Measurements from ENCODE around the gene ECT2.

ECT2 gene

DNA sequence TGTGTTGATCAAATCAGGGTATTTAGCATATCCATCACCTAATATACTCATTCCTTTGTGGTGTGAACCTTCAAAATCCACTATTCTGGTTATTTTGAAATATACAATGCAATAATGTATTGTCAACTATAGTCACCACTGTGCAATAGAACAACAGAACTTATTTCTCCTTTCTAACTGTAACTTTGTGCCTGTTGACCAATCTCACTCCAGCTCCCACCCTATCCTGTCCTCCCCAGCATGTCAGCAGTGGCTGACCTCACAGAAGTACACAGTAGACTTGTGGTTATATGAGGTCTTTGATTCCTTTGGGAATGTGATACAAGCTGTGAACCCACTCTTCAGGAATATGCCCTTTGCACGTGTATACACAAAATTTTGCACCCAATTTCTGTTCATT, 64.2 kb downstream of the ECT2 start:
- Histone ChIP-seq H3K79me2 (ENCODE audit: control insufficient read depth, insufficient read depth, low read length, poor library complexity) (no peaks in the 10 kb centered on the region), H3K79me1 (ENCODE audit: low read length) (no peaks in the 10 kb centered on the region), H3K4me2 (ENCODE audit: low read length) (no peak overlapping the region), H3K36me3 (ENCODE audit: control insufficient read depth in 1 of 2, insufficient read depth in 2 of 2, low read length in 2 of 2) (peaks cover 2 to 7% of the 10 kb centered on the region in 2 experiments), H3K27ac (ENCODE audit: low read depth, low read length) (no peak overlapping the region), H3K18ac (ENCODE audit: low read length) (no peak overlapping the region), H3K4ac (ENCODE audit: low read depth, low read length) (no peak overlapping the region), H3K14ac (ENCODE audit: low read length) (no peak overlapping the region), H4K91ac (ENCODE audit: low read depth, low read length) (no peak overlapping the region), H3K9me3 (ENCODE audit: insufficient read depth, low read depth, low read length) (no peaks in the 10 kb centered on the region), H3K9ac (ENCODE audit: low read length) (no peak overlapping the region), H4K8ac (ENCODE audit: low read depth, low read length) (no peak overlapping the region), H3K4me3 (ENCODE audit: low read depth, low read length) (no peak overlapping the region), H3K4me1 (ENCODE audit: control insufficient read depth in 1 of 2, insufficient read depth in 2 of 2, low read length in 2 of 2) (no peaks in the 10 kb centered on the region), H2BK5ac (ENCODE audit: low read depth, low read length, poor library complexity) (no peak overlapping the region), H2AFZ (ENCODE audit: insufficient read depth, low read length, poor library complexity) (no peak overlapping the region), H2BK120ac (ENCODE audit: insufficient read depth, low read length, poor library complexity) (no peak overlapping the region), H3K23ac (ENCODE audit: low read length) (no peak overlapping the region), H2BK12ac (ENCODE audit: low read length) (no peak overlapping the region), H3K27me3 (ENCODE audit: insufficient read depth, low read length) (no peaks in the 10 kb centered on the region), H4K12ac (ENCODE audit: low read depth, low read length) (peak overlapping the region; percentile 43), H2AK5ac (ENCODE audit: low read length) (no peak overlapping the region)
- no peak for DNase-seq
- WGBS (ENCODE audit: extremely low coverage, insufficient coverage, insufficient read length): no CpG with 5 or more reads among the region's 1 CpG

DNA sequence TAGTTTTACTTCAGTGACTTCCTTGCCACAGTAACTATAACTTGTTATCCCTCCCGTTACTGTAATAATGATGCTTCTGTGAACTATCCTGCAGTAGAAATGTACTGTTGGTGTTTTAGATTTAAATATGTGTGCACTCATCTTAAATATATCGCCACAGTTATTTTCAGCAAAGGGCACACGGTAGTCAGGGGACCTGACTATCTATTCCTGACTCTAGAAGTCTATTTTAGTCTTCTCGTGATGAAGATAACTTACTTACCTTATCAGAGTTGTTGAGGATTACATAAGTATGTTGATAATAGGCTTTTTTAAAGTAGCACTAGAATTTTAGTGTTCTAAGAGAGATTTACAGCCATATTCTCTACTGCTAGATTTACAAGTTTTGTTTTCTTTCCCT, 65.3 kb downstream of the ECT2 start:
- no peak overlapping the region for H3K4me3 ChIP-seq (ENCODE audit: low read depth, low read length)

DNA sequence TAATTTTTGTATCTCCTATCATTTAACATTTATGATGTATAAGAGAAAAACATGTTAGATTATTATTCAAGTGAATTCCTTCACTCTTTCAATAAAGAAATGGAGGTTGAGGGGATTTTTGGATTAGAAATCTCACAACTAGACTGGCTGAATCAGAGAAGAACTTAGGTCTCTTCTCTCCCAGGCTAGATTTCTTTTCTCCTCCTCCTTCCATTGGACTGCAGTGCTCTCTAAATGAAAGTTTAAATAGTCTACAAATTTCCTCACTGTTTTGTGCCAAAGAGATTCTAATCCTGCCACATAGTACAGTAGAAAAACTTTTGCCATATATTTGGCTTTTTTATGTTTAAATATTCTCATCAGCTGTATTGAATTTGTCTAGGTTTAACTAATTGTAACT, 65.8 kb downstream of the ECT2 start:
- no peak overlapping the region for H3K4me3 ChIP-seq (ENCODE audit: low read depth, low read length)
- H4K8ac ChIP-seq (ENCODE audit: low read depth, low read length): no peak overlapping the region
- H4K91ac ChIP-seq (ENCODE audit: low read depth, low read length): no peak overlapping the region
- no peak overlapping the region for H3K27ac ChIP-seq (ENCODE audit: low read depth, low read length)
- H3K36me3 ChIP-seq (ENCODE audit: control insufficient read depth in 1 of 2, insufficient read depth in 2 of 2, low read length in 2 of 2): peaks cover 2 to 7% of the 10 kb centered on the region in 2 experiments
- H2AK5ac ChIP-seq (ENCODE audit: low read length): no peak overlapping the region
- H3K9ac ChIP-seq (ENCODE audit: low read length): no peak overlapping the region
- H3K79me1 ChIP-seq (ENCODE audit: low read length): no peaks in the 10 kb centered on the region
- H2BK12ac ChIP-seq (ENCODE audit: low read length): no peak overlapping the region
- no peak overlapping the region for H3K4me2 ChIP-seq (ENCODE audit: low read length)
- H3K9me3 ChIP-seq (ENCODE audit: insufficient read depth, low read depth, low read length): no peaks in the 10 kb centered on the region
- H2BK120ac ChIP-seq (ENCODE audit: insufficient read depth, low read length, poor library complexity): no peak overlapping the region
- no peak overlapping the region for H2AFZ ChIP-seq (ENCODE audit: insufficient read depth, low read length, poor library complexity)
- H4K12ac ChIP-seq (ENCODE audit: low read depth, low read length): no peak overlapping the region
- H3K14ac ChIP-seq (ENCODE audit: low read length): no peak overlapping the region
- no peaks in the 10 kb centered on the region for H3K27me3 ChIP-seq (ENCODE audit: insufficient read depth, low read length)
- H3K79me2 ChIP-seq (ENCODE audit: control insufficient read depth, insufficient read depth, low read length, poor library complexity): no peaks in the 10 kb centered on the region
- H3K23ac ChIP-seq (ENCODE audit: low read length): no peak overlapping the region
- no peak for DNase-seq
- no peaks in the 10 kb centered on the region for H3K4me1 ChIP-seq (ENCODE audit: control insufficient read depth in 1 of 2, insufficient read depth in 2 of 2, low read length in 2 of 2)
- no peak overlapping the region for H3K4ac ChIP-seq (ENCODE audit: low read depth, low read length)
- H3K18ac ChIP-seq (ENCODE audit: low read length): no peak overlapping the region
- H2BK5ac ChIP-seq (ENCODE audit: low read depth, low read length, poor library complexity): no peak overlapping the region

More for the DNA sequence above, 65.3 kb downstream of the ECT2 start:
- Histone ChIP-seq H3K4me2 (ENCODE audit: low read length) (no peak overlapping the region), H3K4me1 (ENCODE audit: control insufficient read depth in 1 of 2, insufficient read depth in 2 of 2, low read length in 2 of 2) (no peaks in the 10 kb centered on the region), H3K79me1 (ENCODE audit: low read length) (no peaks in the 10 kb centered on the region), H3K18ac (ENCODE audit: low read length) (no peak overlapping the region), H4K12ac (ENCODE audit: low read depth, low read length) (no peak overlapping the region), H3K27me3 (ENCODE audit: insufficient read depth, low read length) (no peaks in the 10 kb centered on the region), H2BK5ac (ENCODE audit: low read depth, low read length, poor library complexity) (no peak overlapping the region), H3K23ac (ENCODE audit: low read length) (no peak overlapping the region), H3K9ac (ENCODE audit: low read length) (no peak overlapping the region), H4K91ac (ENCODE audit: low read depth, low read length) (no peak overlapping the region), H2AK5ac (ENCODE audit: low read length) (no peak overlapping the region), H3K79me2 (ENCODE audit: control insufficient read depth, insufficient read depth, low read length, poor library complexity) (no peaks in the 10 kb centered on the region), H4K8ac (ENCODE audit: low read depth, low read length) (no peak overlapping the region), H2BK12ac (ENCODE audit: low read length) (no peak overlapping the region), H3K14ac (ENCODE audit: low read length) (no peak overlapping the region), H2AFZ (ENCODE audit: insufficient read depth, low read length, poor library complexity) (no peak overlapping the region), H2BK120ac (ENCODE audit: insufficient read depth, low read length, poor library complexity) (no peak overlapping the region), H3K27ac (ENCODE audit: low read depth, low read length) (no peak overlapping the region), H3K9me3 (ENCODE audit: insufficient read depth, low read depth, low read length) (no peaks in the 10 kb centered on the region), H3K36me3 (ENCODE audit: control insufficient read depth in 1 of 2, insufficient read depth in 2 of 2, low read length in 2 of 2) (peaks cover 2 to 7% of the 10 kb centered on the region in 2 experiments), H3K4ac (ENCODE audit: low read depth, low read length) (no peak overlapping the region)
- WGBS (ENCODE audit: extremely low coverage, insufficient coverage, insufficient read length): no CpG with 5 or more reads among the region's 4 CpGs
- no peak for DNase-seq

DNA sequence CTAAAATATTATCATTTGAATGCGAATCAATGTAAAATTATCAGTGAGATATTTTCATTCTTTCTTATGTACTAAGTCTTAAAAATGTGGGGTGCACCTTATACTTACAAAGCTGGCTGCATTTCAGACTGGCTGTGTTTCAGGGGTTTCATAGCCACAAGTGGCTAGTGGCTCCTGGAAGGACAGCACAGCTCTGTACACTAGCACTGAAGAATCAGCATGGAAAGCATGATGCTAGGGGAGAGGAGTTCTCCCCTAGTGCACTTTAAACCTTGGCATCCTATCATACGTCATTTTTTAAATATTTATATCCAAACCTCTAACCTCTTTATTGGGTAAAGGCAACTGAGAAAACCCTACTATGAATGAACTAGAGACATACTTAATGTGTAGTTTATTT, 66.4 kb downstream of the ECT2 start:
- no peak overlapping the region for H2AFZ ChIP-seq (ENCODE audit: insufficient read depth, low read length, poor library complexity)
- no peaks in the 10 kb centered on the region for H3K4me1 ChIP-seq (ENCODE audit: control insufficient read depth in 1 of 2, insufficient read depth in 2 of 2, low read length in 2 of 2)
- DNase-seq: no peak
- no peak overlapping the region for H2BK12ac ChIP-seq (ENCODE audit: low read length)
- H3K14ac ChIP-seq (ENCODE audit: low read length): no peak overlapping the region
- no peak overlapping the region for H3K18ac ChIP-seq (ENCODE audit: low read length)
- H3K4ac ChIP-seq (ENCODE audit: low read depth, low read length): no peak overlapping the region
- no peak overlapping the region for H4K91ac ChIP-seq (ENCODE audit: low read depth, low read length)
- no peaks in the 10 kb centered on the region for H3K79me1 ChIP-seq (ENCODE audit: low read length)
- peaks cover under 1 to 5% of the 10 kb centered on the region in 2 experiments for H3K36me3 ChIP-seq (ENCODE audit: control insufficient read depth in 1 of 2, insufficient read depth in 2 of 2, low read length in 2 of 2)
- no peak overlapping the region for H2AK5ac ChIP-seq (ENCODE audit: low read length)
- H3K79me2 ChIP-seq (ENCODE audit: control insufficient read depth, insufficient read depth, low read length, poor library complexity): no peaks in the 10 kb centered on the region
- WGBS (ENCODE audit: extremely low coverage, insufficient coverage, insufficient read length): no CpG with 5 or more reads among the region's 2 CpGs
- no peak overlapping the region for H4K12ac ChIP-seq (ENCODE audit: low read depth, low read length)
- H4K8ac ChIP-seq (ENCODE audit: low read depth, low read length): no peak overlapping the region
- no peaks in the 10 kb centered on the region for H3K27me3 ChIP-seq (ENCODE audit: insufficient read depth, low read length)
- H2BK5ac ChIP-seq (ENCODE audit: low read depth, low read length, poor library complexity): no peak overlapping the region
- H3K4me3 ChIP-seq (ENCODE audit: low read depth, low read length): no peak overlapping the region
- no peak overlapping the region for H3K4me2 ChIP-seq (ENCODE audit: low read length)
- no peak overlapping the region for H2BK120ac ChIP-seq (ENCODE audit: insufficient read depth, low read length, poor library complexity)
- no peaks in the 10 kb centered on the region for H3K9me3 ChIP-seq (ENCODE audit: insufficient read depth, low read depth, low read length)
- H3K9ac ChIP-seq (ENCODE audit: low read length): no peak overlapping the region
- no peak overlapping the region for H3K27ac ChIP-seq (ENCODE audit: low read depth, low read length)
- no peak overlapping the region for H3K23ac ChIP-seq (ENCODE audit: low read length)

Measured in trophoblast cell (in vitro differentiated cells and primary cell).